Activated CD4-positive, alpha-beta memory T cell treated with anti-CD3 and anti-CD28 coated beads, Interleukin-2, amount 10 ng/mL, durations not matched to agents 7 days and 5 days (primary cell): ENCODE results near the gene FSIP1. TPM values are rescaled to one million over a fixed set of nuclear protein-coding genes. Genes with fewer than 3 reads are reported as not detected.

ENCODE experiments used
- CTCF ChIA-PET: fragments of 350-600 bp; sonication (Branson Sonifier 250); formaldehyde crosslinking; loops from one replicate; lab custom pipeline; 2021; ENCODE audit warnings: antibody characterized with exemption, inconsistent platforms; lab: Charles Lee
- POLR2A ChIA-PET: fragments of 350-600 bp; sonication (Branson Sonifier 250); formaldehyde crosslinking; loops from one replicate; lab custom pipeline; 2021; ENCODE audit warnings: antibody characterized with exemption; lab: Charles Lee
- DNase-seq: peaks from one replicate; pipeline ENCODE4 v3.0.0-alpha.2; 2020
- H3K27ac Mint-ChIP-seq: one replicate; pipeline ENCODE4 v1.8.0; 2021; ENCODE audit warnings: mild to moderate bottlenecking, mixed read lengths
- H3K27me3 Mint-ChIP-seq: one replicate; pipeline ENCODE4 v1.8.0; 2021; ENCODE audit warnings: mixed read lengths
- H3K36me3 Mint-ChIP-seq: one replicate; pipeline ENCODE4 v1.8.0; 2021; ENCODE audit warnings: low read depth, mixed read lengths
- H3K4me1 Mint-ChIP-seq: one replicate; pipeline ENCODE4 v1.8.0; 2021; ENCODE audit warnings: mixed read lengths
- H3K4me3 Mint-ChIP-seq: one replicate; pipeline ENCODE4 v1.8.0; 2021; ENCODE audit warnings: mild to moderate bottlenecking, mixed read lengths
- H3K9me3 Mint-ChIP-seq: one replicate; pipeline ENCODE4 v1.8.0; 2021; ENCODE audit warnings: mixed read lengths
- total RNA-seq, 2 experiments: library from RNA; stranded (reverse); gene quantifications; one replicate each; pipeline ENCODE4 v1.2.3, GENCODE V29; 2021

FSIP1 gene
- total RNA-seq, 2 experiments from 2014 or later = 0.58 to 0.88 TPM

DNA sequence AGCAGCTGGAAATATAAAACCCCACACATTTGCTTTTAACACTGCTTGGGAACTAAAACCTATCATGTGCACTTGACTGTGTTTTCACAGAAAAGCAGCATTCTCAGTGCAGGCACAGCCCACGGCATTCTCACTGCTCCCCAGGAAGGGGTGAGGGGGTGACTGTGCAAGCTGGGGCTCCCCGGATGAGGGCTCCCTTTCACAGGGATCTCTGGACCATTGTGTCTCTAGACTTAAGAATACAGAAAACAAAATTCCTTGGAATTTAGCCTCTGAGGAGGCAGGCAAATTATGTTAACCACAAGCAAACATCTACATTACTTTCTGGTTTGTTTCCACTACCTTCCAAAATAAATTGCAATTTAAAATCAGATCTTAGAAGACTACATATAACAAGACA is 100.3 kb downstream of the FSIP1 start:
- H3K27me3 Mint-ChIP-seq = peaks cover 5% of the 10 kb centered on the region
- H3K36me3 Mint-ChIP-seq = no peaks in the 10 kb centered on the region
- H3K4me3 Mint-ChIP-seq = no peak overlapping the region
- no peak overlapping the region for H3K27ac Mint-ChIP-seq
- DNase-seq = no peak
- H3K9me3 Mint-ChIP-seq = no peaks in the 10 kb centered on the region
- ChIA-PET CTCF (no interaction called here), POLR2A (interaction anchor here (1.3 kb wide), 1 partner anchor 59 kb away, joined by 3 read pairs; no protein-coding TSS in a partner anchor)
- no peaks in the 10 kb centered on the region for H3K4me1 Mint-ChIP-seq

DNA sequence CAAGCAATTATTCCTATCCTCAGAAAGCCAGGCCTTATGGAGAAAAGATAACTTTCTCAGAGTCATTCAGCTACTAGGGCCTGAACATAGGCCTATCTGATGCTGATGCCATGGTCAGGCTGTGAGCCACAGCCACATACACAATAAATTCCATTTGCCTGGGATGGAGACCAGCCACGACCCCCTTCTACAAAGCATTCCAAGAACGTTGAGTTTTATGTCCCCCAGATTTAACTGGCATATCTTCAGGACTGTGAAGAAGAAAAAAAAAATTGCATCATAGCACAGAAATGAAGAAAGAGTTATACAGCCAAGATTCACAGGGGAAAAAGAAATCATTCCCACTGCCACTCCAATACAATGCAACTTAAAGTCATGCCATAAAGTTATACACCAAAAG is 101.8 kb downstream of the FSIP1 start:
- no peaks in the 10 kb centered on the region for H3K9me3 Mint-ChIP-seq
- peaks cover 5% of the 10 kb centered on the region for H3K27me3 Mint-ChIP-seq
- H3K4me3 Mint-ChIP-seq = no peak overlapping the region
- no peak overlapping the region for H3K27ac Mint-ChIP-seq
- no peaks in the 10 kb centered on the region for H3K36me3 Mint-ChIP-seq
- DNase-seq = no peak
- no peaks in the 10 kb centered on the region for H3K4me1 Mint-ChIP-seq
- ChIA-PET POLR2A (no interaction called here), CTCF (interaction anchor here (1.4 kb wide), 1 partner anchor 57 kb away, joined by 3 read pairs; no protein-coding TSS in a partner anchor)

DNA sequence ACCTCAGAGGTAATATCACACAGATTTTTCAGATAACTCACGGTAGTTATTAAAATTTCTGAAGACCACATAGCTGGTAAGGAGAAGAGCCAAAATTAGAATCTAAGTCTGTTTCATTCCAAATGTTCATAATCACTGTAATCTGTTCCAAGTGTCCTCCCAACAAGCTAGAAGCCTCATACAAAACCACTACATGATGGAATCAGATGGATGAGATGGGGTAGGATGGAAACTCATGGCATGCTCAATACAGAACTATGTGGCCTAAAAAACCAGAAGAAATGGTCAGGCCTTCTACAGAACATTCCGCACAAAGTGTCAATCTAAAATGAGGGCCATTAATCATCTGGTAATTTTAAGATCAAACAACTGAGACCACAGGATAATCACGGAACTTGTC is 110.0 kb downstream of the FSIP1 start:
- Mint-ChIP-seq H3K9me3 (no peaks in the 10 kb centered on the region), H3K36me3 (no peaks in the 10 kb centered on the region), H3K27ac (no peak overlapping the region), H3K4me3 (no peak overlapping the region), H3K4me1 (no peaks in the 10 kb centered on the region), H3K27me3 (peaks cover 5% of the 10 kb centered on the region)
- DNase-seq = no peak
- POLR2A ChIA-PET = no interaction called here
- CTCF ChIA-PET = no interaction called here

DNA sequence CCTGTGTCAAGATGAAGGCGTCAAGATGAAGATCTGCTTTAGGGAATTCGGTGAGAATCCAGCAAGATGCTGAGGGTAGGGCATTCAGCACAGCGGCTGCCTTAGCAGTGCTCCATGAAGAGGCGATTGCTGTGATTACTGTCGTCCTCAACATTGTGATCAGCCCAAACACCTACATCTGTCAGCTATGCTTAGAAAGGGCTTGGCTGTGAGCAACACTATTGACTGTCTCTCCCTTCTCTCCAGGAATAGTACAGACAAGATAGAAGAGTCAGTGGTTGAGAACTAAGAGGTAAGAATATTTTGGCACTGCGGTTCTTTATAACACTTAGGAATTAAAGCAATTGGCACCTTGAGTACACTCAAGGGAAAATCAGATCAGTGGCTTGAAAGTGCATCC is 110.5 kb downstream of the FSIP1 start:
- DNase-seq = no peak
- H3K4me1 Mint-ChIP-seq = no peaks in the 10 kb centered on the region
- CTCF ChIA-PET = no interaction called here

DNA sequence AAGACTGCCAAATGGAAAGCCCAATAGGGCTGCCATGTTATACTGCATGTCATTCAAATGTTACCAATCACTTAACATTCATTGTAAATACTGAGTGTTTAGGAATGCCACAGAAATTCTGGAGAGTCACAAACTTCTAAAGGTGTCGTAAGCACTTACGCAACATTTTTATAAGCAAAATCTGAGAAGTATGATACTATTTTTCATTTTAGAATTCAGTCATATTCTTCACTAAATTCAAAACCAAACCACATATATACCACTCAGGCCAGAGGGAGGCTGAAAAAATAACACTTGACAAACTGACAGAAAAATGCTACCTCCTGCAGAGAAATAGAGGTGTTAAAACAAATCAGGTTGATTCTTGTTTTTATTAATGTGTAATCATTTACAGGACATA is 112.0 kb downstream of the FSIP1 start:
- Mint-ChIP-seq H3K27ac (no peak overlapping the region), H3K9me3 (no peaks in the 10 kb centered on the region), H3K27me3 (peaks cover 5% of the 10 kb centered on the region), H3K4me1 (no peaks in the 10 kb centered on the region), H3K4me3 (no peak overlapping the region), H3K36me3 (no peaks in the 10 kb centered on the region)
- ChIA-PET CTCF (no interaction called here), POLR2A (interaction anchor here (1.3 to 1.7 kb wide), 2 partner anchors 20 to 46 kb away, joined by 3 to 4 read pairs; no protein-coding TSS in a partner anchor)
- no peak for DNase-seq

More for the DNA sequence above, 110.5 kb downstream of the FSIP1 start:
- H3K9me3 Mint-ChIP-seq = no peaks in the 10 kb centered on the region
- POLR2A ChIA-PET = no interaction called here
- no peak overlapping the region for H3K4me3 Mint-ChIP-seq
- H3K27me3 Mint-ChIP-seq = peaks cover 5% of the 10 kb centered on the region
- no peaks in the 10 kb centered on the region for H3K36me3 Mint-ChIP-seq
- H3K27ac Mint-ChIP-seq = no peak overlapping the region

DNA sequence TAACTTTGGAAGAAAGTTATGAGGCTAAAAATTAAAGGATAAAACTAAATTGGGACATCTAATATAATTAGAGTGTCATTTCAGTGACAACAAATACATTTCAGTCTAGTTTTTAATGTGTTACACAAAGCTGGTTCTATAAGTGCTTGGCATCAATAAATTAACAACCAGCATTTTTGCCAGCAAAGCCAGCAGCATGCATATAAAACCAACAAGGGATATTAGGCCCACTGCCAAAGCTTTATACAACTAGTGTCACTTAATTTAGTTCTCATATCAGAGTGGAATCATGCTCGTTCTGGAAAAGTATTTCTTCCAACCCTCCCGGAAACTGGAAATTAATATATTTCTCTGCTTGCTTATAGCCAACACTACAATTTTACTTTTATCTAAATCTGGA is 113.0 kb downstream of the FSIP1 start:
- Mint-ChIP-seq H3K27ac (no peak overlapping the region), H3K4me1 (no peaks in the 10 kb centered on the region), H3K27me3 (peaks cover 10% of the 10 kb centered on the region), H3K36me3 (no peaks in the 10 kb centered on the region), H3K9me3 (no peaks in the 10 kb centered on the region), H3K4me3 (no peak overlapping the region)
- DNase-seq = no peak
- ChIA-PET CTCF (interaction anchor here (0.7 kb wide), 1 partner anchor 16 kb away, joined by 4 read pairs; no protein-coding TSS in a partner anchor), POLR2A (interaction anchor here (1.3 to 1.7 kb wide), 2 partner anchors 21 to 45 kb away, joined by 3 to 4 read pairs; no protein-coding TSS in a partner anchor)

DNA sequence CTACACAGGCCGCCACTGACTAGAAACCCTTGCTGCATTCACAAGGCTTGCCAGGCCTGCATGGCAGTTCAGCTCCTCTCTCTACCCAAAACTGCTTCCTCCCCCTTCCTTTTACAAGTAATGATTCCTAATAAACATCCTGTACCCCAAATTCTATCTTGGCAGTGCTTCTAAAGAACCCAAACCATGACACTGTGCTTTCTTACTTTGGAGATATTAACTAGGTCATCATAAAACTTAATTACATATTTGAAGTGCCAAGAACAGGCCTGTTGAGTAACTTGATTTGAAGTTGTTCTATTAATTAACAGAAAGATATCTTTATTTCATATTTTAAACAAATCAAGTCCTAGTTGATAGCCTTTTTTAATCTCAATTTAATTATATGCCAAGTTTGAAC is 113.4 kb downstream of the FSIP1 start:
- POLR2A ChIA-PET = interaction anchor here (1.3 to 1.7 kb wide), 2 partner anchors 21 to 44 kb away, joined by 3 to 4 read pairs; no protein-coding TSS in a partner anchor
- Mint-ChIP-seq H3K4me3 (no peak overlapping the region), H3K36me3 (no peaks in the 10 kb centered on the region), H3K27ac (no peak overlapping the region), H3K27me3 (peaks cover 13% of the 10 kb centered on the region), H3K9me3 (no peaks in the 10 kb centered on the region), H3K4me1 (no peaks in the 10 kb centered on the region)
- DNase-seq = no peak
- CTCF ChIA-PET = interaction anchor here (0.7 to 1.3 kb wide), 2 partner anchors 11 to 17 kb away, joined by 3 to 4 read pairs; no protein-coding TSS in a partner anchor

DNA sequence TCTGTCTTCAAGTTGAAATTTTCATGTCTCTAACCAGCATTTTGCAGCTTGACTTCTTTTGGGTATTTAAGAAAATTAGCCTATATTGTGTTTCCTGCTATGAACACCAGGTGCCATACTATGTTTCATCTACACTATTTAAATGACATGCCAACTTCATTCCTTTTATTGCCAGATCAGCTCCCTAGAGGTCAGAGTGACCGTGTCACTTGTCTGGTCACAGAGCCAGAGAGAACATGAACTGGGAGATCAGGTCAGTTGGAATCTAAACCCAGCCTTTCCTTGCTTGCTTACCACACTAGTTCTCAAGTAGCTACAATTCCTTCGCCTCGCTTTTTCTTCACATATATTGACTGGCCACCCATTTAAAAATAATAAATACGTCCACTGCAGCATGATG is 114.2 kb downstream of the FSIP1 start:
- Mint-ChIP-seq H3K4me1 (no peaks in the 10 kb centered on the region), H3K9me3 (no peaks in the 10 kb centered on the region), H3K36me3 (no peaks in the 10 kb centered on the region), H3K27ac (no peak overlapping the region), H3K27me3 (peaks cover 13% of the 10 kb centered on the region), H3K4me3 (no peak overlapping the region)
- no peak for DNase-seq
- ChIA-PET CTCF (interaction anchor here (0.7 to 1.3 kb wide), 2 partner anchors 10 to 293 kb away, joined by 3 read pairs; no protein-coding TSS in a partner anchor), POLR2A (no interaction called here)

DNA sequence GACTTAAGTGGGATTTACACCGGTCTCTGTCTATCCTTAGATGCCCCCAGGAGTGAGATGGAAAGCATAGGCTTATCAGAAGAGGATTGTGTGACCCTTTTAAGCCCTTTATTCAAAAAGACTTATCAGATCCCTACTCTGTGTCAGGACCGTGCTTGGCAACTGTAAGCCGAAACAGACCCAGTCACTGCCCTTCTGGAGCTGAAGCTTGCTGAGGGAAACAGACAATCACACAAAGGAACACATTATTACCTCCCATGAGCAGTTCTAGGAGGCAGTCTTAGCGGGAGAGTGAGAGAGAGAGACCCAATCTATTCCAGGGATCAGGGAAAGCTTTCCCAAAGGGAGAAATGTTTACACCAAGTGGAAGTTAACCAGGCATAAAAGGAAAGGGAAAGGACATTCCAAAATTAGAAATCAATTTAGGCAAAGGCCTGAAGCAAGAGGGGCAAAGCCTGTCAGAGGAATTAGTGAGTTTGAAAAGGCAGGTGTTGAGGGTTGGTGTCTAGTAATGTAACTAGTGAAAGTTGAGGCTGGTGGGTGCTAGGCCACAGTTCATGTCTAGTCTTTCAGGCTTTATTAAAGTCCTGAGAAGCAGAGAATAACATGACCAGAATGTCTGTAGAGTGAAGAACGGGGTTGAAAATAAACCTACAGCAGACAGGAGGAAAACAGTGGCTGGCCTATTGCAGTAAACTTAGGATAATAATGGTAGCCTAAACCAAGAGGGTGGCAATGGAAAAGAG is 115.1 kb downstream of the FSIP1 start:
- H3K36me3 Mint-ChIP-seq = no peaks in the 10 kb centered on the region
- CTCF ChIA-PET = interaction anchor here (1.0 kb wide), 1 partner anchor 18 kb away, joined by 4 read pairs; no protein-coding TSS in a partner anchor
- H3K4me3 Mint-ChIP-seq = no peak overlapping the region
- H3K9me3 Mint-ChIP-seq = no peaks in the 10 kb centered on the region
- no peak for DNase-seq
- peaks cover 15% of the 10 kb centered on the region for H3K27me3 Mint-ChIP-seq
- H3K4me1 Mint-ChIP-seq = no peaks in the 10 kb centered on the region
- POLR2A ChIA-PET = interaction anchor here (1.2 kb wide), 1 partner anchor 16 kb away, joined by 3 read pairs; no protein-coding TSS in a partner anchor
- no peak overlapping the region for H3K27ac Mint-ChIP-seq

DNA sequence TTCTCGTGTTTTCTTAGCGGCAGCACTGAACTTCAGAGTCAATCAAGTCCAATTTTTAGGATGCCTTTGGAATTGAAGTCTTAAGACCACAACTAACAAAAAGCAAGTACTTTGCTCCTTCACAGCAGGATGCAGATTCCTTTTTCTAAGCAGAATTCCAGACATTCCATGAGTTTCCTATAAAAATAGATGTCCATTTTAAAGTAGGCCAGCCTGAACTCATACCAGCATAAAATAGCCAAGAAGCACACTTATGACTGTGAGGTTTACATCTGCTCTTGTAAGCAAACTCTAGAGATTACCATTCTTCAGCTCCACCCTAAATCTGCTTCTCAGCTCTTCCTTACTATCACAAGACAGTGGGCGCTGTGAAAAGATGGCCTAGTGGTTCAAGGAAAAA is 116.0 kb downstream of the FSIP1 start:
- DNase-seq = no peak
- H3K4me1 Mint-ChIP-seq = no peaks in the 10 kb centered on the region
- no peak overlapping the region for H3K27ac Mint-ChIP-seq
- peaks cover 10% of the 10 kb centered on the region for H3K27me3 Mint-ChIP-seq
- ChIA-PET POLR2A (interaction anchor here (1.2 kb wide), 1 partner anchor 15 kb away, joined by 3 read pairs; no protein-coding TSS in a partner anchor), CTCF (interaction anchor here (1.0 kb wide), 1 partner anchor 19 kb away, joined by 4 read pairs; no protein-coding TSS in a partner anchor)
- H3K4me3 Mint-ChIP-seq = no peak overlapping the region
- H3K9me3 Mint-ChIP-seq = no peaks in the 10 kb centered on the region
- no peaks in the 10 kb centered on the region for H3K36me3 Mint-ChIP-seq

DNA sequence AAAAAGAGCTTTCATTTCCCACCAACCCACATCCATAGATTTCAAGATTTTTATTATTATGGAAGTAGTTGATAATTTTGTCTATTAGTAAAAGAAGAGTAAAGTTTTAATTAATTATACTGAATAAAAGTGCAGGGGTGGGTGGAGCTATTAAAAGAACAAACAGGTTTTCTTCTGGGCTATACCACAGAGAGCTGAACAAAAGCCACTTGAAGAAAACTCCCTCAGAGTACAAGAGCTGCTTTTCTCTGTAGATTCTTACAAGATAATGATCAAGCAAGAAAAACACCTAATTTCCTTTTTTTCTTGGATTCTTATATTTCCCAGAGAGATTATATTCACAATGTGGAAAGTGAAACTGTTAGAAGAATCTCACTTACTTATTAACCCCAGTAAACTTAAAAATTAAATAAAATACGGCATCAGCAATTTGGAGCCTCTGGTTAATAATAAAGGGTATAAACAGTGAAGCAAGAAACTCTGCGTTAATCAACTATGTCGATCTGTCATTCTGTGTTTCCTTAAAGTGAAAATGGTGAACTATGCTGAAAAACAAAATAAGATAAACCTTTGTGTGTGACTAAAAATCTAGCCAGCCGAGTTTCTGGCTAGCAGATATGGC is 116.9 kb downstream of the FSIP1 start:
- Mint-ChIP-seq H3K9me3 (no peaks in the 10 kb centered on the region), H3K4me3 (no peak overlapping the region), H3K36me3 (no peaks in the 10 kb centered on the region), H3K4me1 (no peaks in the 10 kb centered on the region), H3K27me3 (peaks cover 10% of the 10 kb centered on the region), H3K27ac (no peak overlapping the region)
- DNase-seq = no peak
- ChIA-PET POLR2A (no interaction called here), CTCF (interaction anchor here (1.8 kb wide), 1 partner anchor 21 kb away, joined by 4 read pairs; no protein-coding TSS in a partner anchor)

DNA sequence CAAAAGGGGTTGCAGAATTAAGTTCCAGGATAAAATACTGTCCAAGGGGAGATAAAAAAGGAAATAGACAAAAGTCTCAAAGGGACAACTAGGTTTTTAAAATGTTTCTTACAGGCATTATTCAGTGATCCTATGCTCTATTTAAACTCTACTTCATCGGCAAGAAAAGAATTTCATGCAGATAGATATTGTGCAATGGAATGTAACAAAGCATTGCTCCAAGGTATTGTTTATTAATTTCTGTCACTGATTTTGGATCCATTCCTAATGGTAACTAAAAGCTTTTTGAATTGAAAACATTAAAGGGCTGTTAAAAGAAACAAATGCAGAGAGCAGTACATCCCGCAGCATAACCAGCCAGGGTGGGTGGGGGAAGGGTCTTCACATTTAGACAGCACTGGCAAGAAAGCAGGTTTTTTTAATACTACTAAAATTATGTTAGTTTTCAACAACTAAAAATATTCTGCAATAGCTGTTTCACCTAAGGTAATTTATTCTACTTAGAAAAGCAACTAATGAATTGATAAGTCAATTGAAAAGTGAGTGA is 118.9 kb downstream of the FSIP1 start:
- no peaks in the 10 kb centered on the region for H3K4me1 Mint-ChIP-seq
- no peak for DNase-seq
- no peak overlapping the region for H3K27ac Mint-ChIP-seq
- peaks cover 10% of the 10 kb centered on the region for H3K27me3 Mint-ChIP-seq
- H3K36me3 Mint-ChIP-seq = no peaks in the 10 kb centered on the region
- no peak overlapping the region for H3K4me3 Mint-ChIP-seq
- no peaks in the 10 kb centered on the region for H3K9me3 Mint-ChIP-seq
- ChIA-PET CTCF (interaction anchor here (1.1 kb wide), 1 partner anchor 82 kb away, joined by 3 read pairs; no protein-coding TSS in a partner anchor), POLR2A (interaction anchor here (1.5 kb wide), 1 partner anchor 39 kb away, joined by 6 read pairs; no protein-coding TSS in a partner anchor)
